Activated CD8-positive, alpha-beta memory T cell treated with anti-CD3 and anti-CD28 coated beads, Interleukin-2, amount 50 U/mL, for 48 hours (primary cell): ENCODE data around the gene SPOCD1.

Experiments
- DNase-seq: peaks from one replicate; pipeline ENCODE4 v3.0.0-alpha.2; 2020

The SPOCD1 gene

DNA sequence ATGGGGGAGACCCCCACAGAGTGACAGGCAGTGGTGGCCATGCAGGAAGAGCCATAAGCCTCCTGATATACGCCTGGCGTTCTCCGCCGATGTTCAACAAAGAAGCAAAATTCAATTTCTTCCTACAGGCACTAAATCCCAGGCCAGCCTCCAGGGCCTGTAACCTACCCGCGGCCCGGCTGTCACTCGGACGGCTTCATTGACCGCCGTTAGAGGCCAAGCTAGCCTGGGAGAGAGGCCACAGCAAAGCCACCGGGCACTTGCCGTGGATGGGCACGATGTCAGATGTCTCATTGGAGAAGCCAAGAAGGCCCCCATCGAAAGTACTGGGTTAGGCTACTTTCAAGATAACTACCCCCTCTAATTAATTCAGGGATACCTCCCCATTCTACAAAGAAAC lies 61.4 kb downstream of the SPOCD1 start:
- no peak for DNase-seq

DNA sequence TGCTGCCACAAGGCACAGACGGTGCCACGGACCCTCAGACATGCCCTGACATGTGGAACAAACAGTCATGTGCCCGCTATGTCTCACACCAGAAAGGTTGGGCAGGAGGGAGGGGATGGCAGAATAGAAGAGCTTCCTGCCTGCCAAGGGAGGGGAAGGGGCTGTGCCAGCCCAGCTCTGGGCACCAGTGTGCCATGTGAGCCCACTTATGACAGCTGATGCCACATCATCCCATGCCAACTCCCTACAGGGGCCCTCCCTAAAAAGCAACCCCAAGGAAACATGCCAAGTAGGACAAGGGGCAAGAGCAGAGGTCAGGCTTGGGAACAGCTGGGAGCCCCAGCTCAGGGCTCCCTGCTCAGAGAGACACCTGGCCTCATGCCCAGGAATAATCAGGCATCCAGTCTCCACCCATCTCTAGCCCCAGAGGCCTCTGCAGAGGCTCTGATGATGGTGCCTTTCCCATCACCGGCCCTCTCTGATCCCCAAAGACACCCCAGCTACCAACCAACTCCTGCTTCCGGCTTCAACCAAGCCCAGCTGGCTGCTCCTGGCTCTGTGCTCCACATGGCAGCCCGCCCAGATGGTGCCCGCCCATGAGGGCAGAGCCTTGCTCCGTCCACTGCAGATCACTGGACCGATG lies 62.0 kb downstream of the SPOCD1 start:
- no peak for DNase-seq

- DNase-seq: no peak
These were observed 62.8 kb downstream of the SPOCD1 start for GRCh38 chr1:31752952-31753475.

DNA sequence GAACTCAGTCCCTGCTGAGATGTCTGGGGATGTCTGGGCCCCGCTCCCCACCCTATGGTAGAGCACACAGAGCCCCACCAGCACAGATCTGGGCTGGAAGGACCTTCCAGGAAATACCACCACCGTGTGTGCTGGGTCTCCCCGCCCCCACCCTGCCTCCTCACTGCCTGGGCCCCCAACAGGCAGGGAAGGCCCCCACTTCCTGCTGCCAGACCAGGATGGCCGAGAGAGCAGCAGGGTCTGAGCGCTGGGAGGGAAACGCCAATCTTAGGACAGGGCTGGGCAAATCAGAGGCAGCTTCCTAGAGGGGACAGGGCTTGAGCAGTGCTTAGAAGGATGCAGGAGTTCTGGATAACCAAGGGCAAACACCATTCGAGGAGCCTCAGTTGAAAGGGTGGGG lies 63.6 kb downstream of the SPOCD1 start:
- no peak for DNase-seq

DNA sequence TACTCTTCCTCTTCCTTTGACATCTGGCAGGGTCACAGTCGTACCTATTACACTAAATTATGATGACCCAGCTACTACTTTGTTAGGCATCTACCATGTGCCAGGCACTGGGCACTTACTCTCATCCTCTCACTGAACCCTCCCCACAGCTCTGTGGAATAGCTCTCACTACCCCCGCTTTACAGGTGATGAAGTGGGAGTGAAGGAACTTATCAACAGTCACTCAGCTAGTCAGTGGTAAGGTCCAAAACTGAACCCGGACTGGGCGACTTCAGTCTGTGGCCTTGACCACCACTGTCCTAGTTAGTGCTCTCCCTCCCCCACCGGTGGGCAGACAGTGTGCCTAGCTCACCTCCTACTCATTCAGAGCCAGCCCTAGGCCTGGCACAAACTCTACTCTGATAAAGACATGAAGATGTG lies 64.0 kb downstream of the SPOCD1 start:
- DNase-seq: no peak

DNA sequence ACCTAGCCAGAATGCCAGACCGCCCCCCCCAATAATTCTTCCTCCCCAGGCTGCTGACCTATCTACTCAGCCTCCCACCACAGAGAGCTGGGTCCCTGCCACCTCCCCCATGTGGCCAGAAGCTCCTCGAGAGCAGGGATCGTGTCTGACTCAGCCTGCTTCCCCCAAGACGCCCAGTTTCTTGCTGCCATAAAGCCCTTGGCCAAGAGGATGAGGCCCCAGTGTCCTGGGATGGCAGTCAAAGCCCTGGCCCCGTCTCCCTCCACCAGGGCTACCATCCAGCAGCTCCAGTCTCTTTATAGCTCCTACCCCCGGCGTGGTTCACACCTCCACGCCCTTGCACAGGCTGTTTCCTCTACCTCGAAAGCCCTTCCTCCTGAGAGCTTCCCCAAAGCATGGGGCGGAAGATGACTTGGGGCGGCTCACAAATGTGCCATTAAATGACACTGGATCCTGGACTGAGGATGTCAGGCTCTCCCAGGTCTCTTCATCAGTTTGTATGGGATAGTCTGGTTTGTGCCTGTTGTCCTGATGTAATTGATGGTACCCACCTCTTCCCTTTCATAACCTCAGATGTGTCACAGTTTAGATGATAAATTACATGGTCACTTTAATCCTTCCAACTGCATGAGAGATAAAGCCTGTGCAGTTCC lies 64.8 kb downstream of the SPOCD1 start:
- DNase-seq: no peak

GRCh38 chr1:31749785-31750735 lies 65.8 kb downstream of the SPOCD1 start:
- DNase-seq: no peak

DNA sequence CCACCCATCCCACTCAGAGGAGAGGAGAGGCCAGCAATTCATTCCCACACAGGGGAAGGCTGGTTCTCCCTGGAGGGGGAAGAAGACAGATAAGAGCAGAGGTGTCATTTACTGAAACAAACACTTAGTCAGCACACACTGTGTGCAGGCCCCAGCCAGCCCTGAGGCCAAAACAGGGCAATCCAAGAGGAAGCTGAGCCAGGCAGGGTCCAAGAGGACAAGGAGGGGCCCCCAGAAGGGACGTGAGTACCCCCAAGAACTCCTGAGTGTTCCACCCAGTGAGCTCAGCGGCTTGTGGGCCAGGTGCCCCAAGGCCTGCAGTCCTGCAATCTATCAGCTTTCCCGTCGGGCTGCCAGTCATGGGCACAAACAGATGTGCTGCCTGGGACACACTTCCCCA lies 67.5 kb downstream of the SPOCD1 start:
- DNase-seq: no peak

DNA sequence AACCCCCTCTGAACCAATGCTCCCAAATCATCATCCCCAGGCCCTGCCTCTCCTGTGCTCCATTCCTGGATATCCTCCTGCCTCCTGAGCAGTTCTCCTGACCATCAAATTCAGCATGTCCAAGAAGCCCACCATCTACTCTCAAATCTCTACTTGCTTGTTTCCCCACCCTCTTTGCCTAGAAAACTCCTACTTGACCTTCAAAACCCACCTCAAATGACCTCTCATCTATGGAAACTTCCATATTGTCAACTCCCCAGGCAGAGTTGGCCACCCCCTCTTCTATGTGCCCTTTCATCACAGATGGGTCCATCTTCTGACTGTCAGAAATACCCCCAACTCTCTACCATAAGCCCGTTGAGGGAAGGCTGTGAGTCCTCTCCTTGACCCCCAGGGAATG lies 68.5 kb downstream of the SPOCD1 start:
- no peak for DNase-seq

- DNase-seq: no peak
These were observed 69.1 kb downstream of the SPOCD1 start for GRCh38 chr1:31746687-31747086.

DNA sequence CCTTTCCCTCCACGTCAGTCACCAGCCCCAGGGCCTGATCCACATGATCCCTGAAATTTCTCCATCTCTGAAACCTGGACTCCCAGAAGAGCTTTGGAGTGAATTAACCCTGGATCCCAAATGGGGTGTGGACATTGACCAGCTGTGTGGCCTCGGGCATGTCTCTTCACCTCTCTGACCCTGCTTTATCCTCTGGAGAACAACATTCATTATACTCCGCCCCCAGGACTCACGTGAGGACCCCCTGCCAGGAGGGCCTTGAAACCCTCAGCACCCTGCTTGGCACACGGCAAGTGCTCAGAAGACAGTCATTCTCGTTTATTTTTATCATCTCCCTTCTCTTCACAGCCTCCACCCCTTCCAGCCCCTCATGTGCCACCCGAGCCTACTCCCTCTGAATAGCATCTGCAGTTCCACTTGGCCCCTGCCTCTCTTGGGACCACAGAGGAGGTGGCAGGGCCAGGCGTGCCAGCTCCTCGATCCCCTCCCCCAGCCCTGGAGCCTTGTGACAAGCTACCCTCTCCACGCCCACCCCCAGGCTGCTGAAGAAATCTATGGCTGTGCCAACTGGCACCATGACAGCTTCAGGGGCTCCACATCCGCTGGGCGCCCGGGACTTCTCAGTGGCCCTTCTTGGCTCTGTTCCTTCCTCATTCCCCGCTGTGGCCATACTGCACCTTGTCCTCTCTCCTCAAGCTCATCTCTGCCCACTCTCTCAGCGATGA lies 69.7 kb downstream of the SPOCD1 start:
- no peak for DNase-seq

GRCh38 chr1:31745096-31745945 lies 70.5 kb downstream of the SPOCD1 start:
- peak; percentile 77 for DNase-seq

- DNase-seq: no peak
These were observed 71.5 kb downstream of the SPOCD1 start for GRCh38 chr1:31744165-31744888.

GRCh38 chr1:31742462-31743212 lies 73.2 kb downstream of the SPOCD1 start:
- no peak for DNase-seq
